Nephron progenitor cell (in vitro differentiated cells): Measurements from ENCODE around the gene FGF2.
"Not testable (repeated sequence)": the region's sequence is repeated elsewhere in the genome, so short reads cannot be mapped to it uniquely, and the experiment has no call there.

ENCODE experiments used
- DNase-seq: peaks from one replicate; pipeline ENCODE4 v3.0.0; 2021
- H3K27ac Mint-ChIP-seq: 2 replicates; pipeline ENCODE4 v1.8.0; 2021; ENCODE audit warnings: mild to moderate bottlenecking, moderate library complexity, mixed read lengths
- H3K27me3 Mint-ChIP-seq: 2 replicates; pipeline ENCODE4 v1.8.0; 2021; ENCODE audit warnings: mild to moderate bottlenecking, low read depth, mixed read lengths; ENCODE audit not compliant: poor library complexity
- H3K36me3 Mint-ChIP-seq: 2 replicates; pipeline ENCODE4 v1.8.0; 2021; ENCODE audit warnings: low read depth, mixed read lengths
- H3K4me1 Mint-ChIP-seq: 2 replicates; pipeline ENCODE4 v1.8.0; 2021; ENCODE audit warnings: mixed read lengths
- H3K4me3 Mint-ChIP-seq: 2 replicates; pipeline ENCODE4 v1.8.0; 2021; ENCODE audit warnings: mild to moderate bottlenecking, moderate library complexity, mixed read lengths
- H3K9me3 Mint-ChIP-seq: 2 replicates; pipeline ENCODE4 v1.8.0; 2021; ENCODE audit warnings: mild to moderate bottlenecking, moderate library complexity, mixed read lengths
- CTCF ChIP-seq: fragments of 200-600 bp; sonication (generic); IDR thresholded peaks from 2 replicates; pipeline ENCODE4 v1.5.0; 2021; ENCODE audit warnings: antibody characterized with exemption

The FGF2 gene

GRCh38 chr4:122806981-122807679 is 19.5 kb upstream of the FGF2 start:
- no peak for TF ChIP-seq CTCF
- H3K4me1 Mint-ChIP-seq = peaks cover 12% of the 10 kb centered on the region
- no peak overlapping the region for H3K4me3 Mint-ChIP-seq
- no peak for DNase-seq
- H3K27ac Mint-ChIP-seq = no peak overlapping the region
- no peaks in the 10 kb centered on the region for H3K27me3 Mint-ChIP-seq
- H3K9me3 Mint-ChIP-seq = peaks cover 12% of the 10 kb centered on the region
- peaks cover 6% of the 10 kb centered on the region for H3K36me3 Mint-ChIP-seq

- H3K4me1 Mint-ChIP-seq = peaks cover 8% of the 10 kb centered on the region
- H3K27me3 Mint-ChIP-seq = no peaks in the 10 kb centered on the region
- peaks cover 6% of the 10 kb centered on the region for H3K36me3 Mint-ChIP-seq
- peaks cover 21% of the 10 kb centered on the region for H3K9me3 Mint-ChIP-seq
- no peak overlapping the region for H3K4me3 Mint-ChIP-seq
- no peak for TF ChIP-seq CTCF
- no peak for DNase-seq
- H3K27ac Mint-ChIP-seq = no peak overlapping the region
These were observed 16.0 kb upstream of the FGF2 start for GRCh38 chr4:122810669-122811068.

GRCh38 chr4:122811781-122812180 is 14.8 kb upstream of the FGF2 start:
- H3K9me3 Mint-ChIP-seq = peaks cover 21% of the 10 kb centered on the region
- DNase-seq, H3K4me1 Mint-ChIP-seq, H3K36me3 Mint-ChIP-seq, H3K4me3 Mint-ChIP-seq, H3K27ac Mint-ChIP-seq, H3K27me3 Mint-ChIP-seq: not testable (repeated sequence)

- not testable (repeated sequence) for H3K27me3 Mint-ChIP-seq, H3K4me1 Mint-ChIP-seq, H3K4me3 Mint-ChIP-seq, DNase-seq, H3K36me3 Mint-ChIP-seq, H3K27ac Mint-ChIP-seq
- H3K9me3 Mint-ChIP-seq = peaks cover 21% of the 10 kb centered on the region
These were observed 13.8 kb upstream of the FGF2 start for GRCh38 chr4:122812823-122813222.

GRCh38 chr4:122814426-122814825 is 12.2 kb upstream of the FGF2 start:
- H3K9me3 Mint-ChIP-seq = peaks cover 17% of the 10 kb centered on the region
- no peak overlapping the region for H3K27ac Mint-ChIP-seq
- no peaks in the 10 kb centered on the region for H3K4me1 Mint-ChIP-seq
- TF ChIP-seq CTCF = no peak
- peaks cover 6% of the 10 kb centered on the region for H3K36me3 Mint-ChIP-seq
- H3K4me3 Mint-ChIP-seq = no peak overlapping the region
- no peak for DNase-seq
- H3K27me3 Mint-ChIP-seq = no peaks in the 10 kb centered on the region

DNA sequence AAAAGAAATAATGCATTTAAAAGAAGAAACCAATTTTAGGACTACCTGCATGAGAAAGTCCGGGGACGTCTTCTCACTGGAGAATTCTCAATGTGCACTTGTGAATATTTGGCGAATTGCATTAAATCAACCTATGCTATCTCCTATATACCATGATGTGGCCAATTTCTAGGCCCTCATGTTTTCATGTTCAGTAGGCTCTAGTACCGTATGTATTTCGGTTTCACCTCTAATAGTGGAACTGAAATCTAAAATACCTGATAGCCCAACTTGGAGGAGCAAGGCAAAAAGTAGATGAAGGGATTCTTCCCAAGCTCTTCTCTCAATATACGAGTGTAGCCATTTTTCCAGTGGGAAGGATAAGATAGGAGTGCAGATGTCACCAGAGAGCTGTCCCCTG is 11.4 kb upstream of the FGF2 start:
- H3K36me3 Mint-ChIP-seq = peaks cover 6% of the 10 kb centered on the region
- H3K9me3 Mint-ChIP-seq = peaks cover 17% of the 10 kb centered on the region

More for the DNA sequence above, 11.4 kb upstream of the FGF2 start:
- Mint-ChIP-seq H3K4me1 (no peaks in the 10 kb centered on the region), H3K4me3 (no peak overlapping the region), H3K27me3 (no peaks in the 10 kb centered on the region), H3K27ac (no peak overlapping the region)
- no peak for TF ChIP-seq CTCF
- no peak for DNase-seq
